ENCODE measurements around the gene LAGE3. TPM values are rescaled to one million over a fixed set of nuclear protein-coding genes. Genes with fewer than 3 reads are reported as not detected.
A peak's percentile ranks its signal among the peaks of the same experiment; 100 is the strongest.

The LAGE3 gene
- total and polyA plus RNA-seq, 12 donors, result 11.3 to 101 (median 41.7) TPM

GRCh38 chrX:154511761-154512160 lies 32.7 kb upstream of the LAGE3 start:
- no peak for DNase-seq
- peaks cover 3 to 8% of the 10 kb centered on the region in 2 donors for H3K4me1 ChIP-seq (replicated peaks in 1 of 2)
- intact Hi-C loops (cut with DNase I), result no loop called here
- H3K27ac ChIP-seq, result peak overlapping the region in 1 of 5 donors; percentile 77
- no peaks in the 10 kb centered on the region for H3K27me3 ChIP-seq
- H3K9me3 ChIP-seq (replicated peaks in 1 of 3), result no peaks in the 10 kb centered on the region
- WGBS, 4 donors, result 61 to 91% (median 68%) methylated on average over 4 to 12 of the region's 12 CpGs
- no peak for TF ChIP-seq POLR2A (IDR thresholded peaks at IDR 0.05)
- no peak for TF ChIP-seq CTCF (IDR thresholded peaks at IDR 0.05)
- no peak overlapping the region for H3K4me3 ChIP-seq
- no peaks in the 10 kb centered on the region for H3K36me3 ChIP-seq (replicated peaks in 1 of 2)

GRCh38 chrX:154509455-154509854 lies 30.4 kb upstream of the LAGE3 start:
- no peaks in the 10 kb centered on the region for H3K4me1 ChIP-seq (replicated peaks in 1 of 2)
- no peaks in the 10 kb centered on the region for H3K9me3 ChIP-seq (replicated peaks in 1 of 3)
- TF ChIP-seq CTCF (IDR thresholded peaks at IDR 0.05) (no peak), POLR2A (IDR thresholded peaks at IDR 0.05) (no peak)
- no peaks in the 10 kb centered on the region for H3K27me3 ChIP-seq
- no peaks in the 10 kb centered on the region for H3K36me3 ChIP-seq (replicated peaks in 1 of 2)
- no peak overlapping the region for H3K4me3 ChIP-seq
- intact Hi-C loops (cut with DNase I), result no loop called here
- 86 to 98% (median 98%) methylated on average over 5 of the region's 5 CpGs for WGBS, 4 donors
- no peak for DNase-seq
- H3K27ac ChIP-seq, result no peak overlapping the region

- WGBS, 4 donors, result 84 to 92% (median 90%) methylated on average over 12 to 13 of the region's 13 CpGs; no CpG with 5 or more reads in 1 of the 4 donors
- intact Hi-C loops (cut with DNase I), result no loop called here
- DNase-seq, result no peak
- no peaks in the 10 kb centered on the region for H3K27me3 ChIP-seq
- H3K27ac ChIP-seq, result no peak overlapping the region
- no peaks in the 10 kb centered on the region for H3K36me3 ChIP-seq (replicated peaks in 1 of 2)
- no peaks in the 10 kb centered on the region for H3K4me1 ChIP-seq (replicated peaks in 1 of 2)
- H3K9me3 ChIP-seq (replicated peaks in 1 of 3), result no peaks in the 10 kb centered on the region
- no peak for TF ChIP-seq CTCF (IDR thresholded peaks at IDR 0.05)
- TF ChIP-seq POLR2A (IDR thresholded peaks at IDR 0.05), result no peak
- no peak overlapping the region for H3K4me3 ChIP-seq
Measured at GRCh38 chrX:154508384-154508745, 29.3 kb upstream of the LAGE3 start.

GRCh38 chrX:154507673-154508383 lies 28.7 kb upstream of the LAGE3 start:
- TF ChIP-seq CTCF (IDR thresholded peaks at IDR 0.05) (no peak), POLR2A (IDR thresholded peaks at IDR 0.05) (no peak)
- WGBS, 4 donors, result 58 to 85% (median 74%) methylated on average over 4 to 22 of the region's 24 CpGs
- Histone ChIP-seq H3K9me3 (replicated peaks in 1 of 3) (no peaks in the 10 kb centered on the region), H3K27me3 (no peaks in the 10 kb centered on the region), H3K27ac (no peak overlapping the region), H3K36me3 (replicated peaks in 1 of 2) (no peaks in the 10 kb centered on the region), H3K4me1 (replicated peaks in 1 of 2) (no peaks in the 10 kb centered on the region), H3K4me3 (no peak overlapping the region)
- intact Hi-C loops (cut with DNase I), result no loop called here
- DNase-seq, result no peak
